Bone marrow (tissue), 2 donors: ENCODE measurements around the gene MAL.

Source experiments
- DNase-seq, 2 donors: peaks; one replicate each; lab custom pipeline; 2025; lab: John Stamatoyannopoulos, UW

The MAL gene

GRCh38 chr2:95048825-95049682 is 23.5 kb downstream of the MAL start:
- no peak for DNase-seq

DNA sequence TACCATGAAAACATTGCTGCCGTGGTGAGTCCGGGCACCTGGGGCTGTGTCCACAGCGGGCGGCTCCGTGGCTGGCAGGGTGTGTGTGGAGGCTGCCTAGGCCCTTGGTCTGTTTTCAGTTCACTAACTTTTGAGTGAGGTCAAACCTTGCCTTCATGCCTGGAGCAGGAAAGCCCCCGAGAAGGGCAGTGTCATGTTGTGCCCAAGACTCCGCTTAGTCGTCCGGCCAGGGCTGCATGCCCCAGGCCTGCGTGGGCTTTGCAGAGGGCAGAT is 24.1 kb downstream of the MAL start:
- DNase-seq, result no peak

GRCh38 chr2:95049961-95050360 is 24.5 kb downstream of the MAL start:
- DNase-seq, result no peak

DNA sequence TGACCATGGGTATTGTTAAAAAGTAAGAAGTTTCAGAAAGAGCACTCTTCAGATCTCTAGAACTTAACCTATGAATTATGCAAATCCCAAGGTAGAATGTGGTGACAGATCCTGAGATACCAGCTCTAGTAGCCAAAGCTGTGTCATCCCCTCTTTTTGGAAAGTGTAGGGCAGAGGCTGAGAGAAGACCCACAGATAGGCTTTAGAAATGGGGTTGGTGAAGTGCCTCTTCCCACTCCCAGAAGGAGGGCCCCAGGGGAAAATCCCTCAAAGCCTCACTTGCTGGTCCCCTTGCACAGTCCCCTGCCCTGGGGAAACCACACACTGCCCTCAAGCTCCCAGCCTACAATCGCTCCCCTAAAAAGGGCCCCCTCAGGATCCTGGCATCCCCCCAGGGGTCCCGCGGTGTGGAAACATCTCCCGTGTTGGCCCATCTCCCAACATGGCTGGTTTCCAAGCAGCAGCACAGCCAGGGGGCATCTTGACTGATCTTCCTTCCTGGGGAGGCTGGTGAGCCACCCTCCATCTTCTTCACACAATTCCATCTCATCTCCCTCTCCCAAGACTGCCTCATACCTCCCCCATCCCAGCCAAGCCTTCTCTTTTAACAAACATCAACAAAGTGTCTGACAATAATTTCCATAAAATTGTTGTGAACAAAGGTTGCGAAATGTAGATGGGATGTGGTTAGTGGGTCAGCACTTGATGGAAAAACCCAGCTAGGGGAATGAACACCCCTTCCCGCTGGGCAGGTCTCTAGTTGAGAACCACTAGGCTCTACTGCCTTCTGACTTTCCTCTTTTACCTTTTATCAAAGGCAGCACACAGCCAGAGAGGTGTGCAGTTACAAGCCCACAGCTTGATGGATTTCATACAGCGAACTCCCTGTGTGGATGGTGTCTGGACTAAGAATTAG is 25.1 kb downstream of the MAL start:
- no peak for DNase-seq

DNA sequence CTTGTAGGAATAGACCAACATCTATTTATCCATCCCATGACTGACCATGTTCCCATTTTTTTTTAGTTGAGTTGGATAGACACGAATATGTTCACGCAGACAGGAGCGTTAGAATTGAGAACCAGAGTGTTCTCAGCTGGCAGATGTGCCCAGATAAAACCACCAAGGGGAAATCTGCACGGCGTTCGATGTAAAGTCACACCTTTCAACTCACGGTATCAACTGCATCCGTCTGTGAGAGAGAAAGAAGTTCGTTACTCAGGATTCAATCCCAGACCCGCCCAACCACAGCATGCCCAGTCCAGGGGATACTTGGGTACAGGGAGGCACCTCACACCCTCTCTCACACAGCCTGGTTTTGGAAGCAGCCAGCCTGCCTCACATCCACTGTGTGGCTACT is 26.1 kb downstream of the MAL start:
- no peak for DNase-seq

DNA sequence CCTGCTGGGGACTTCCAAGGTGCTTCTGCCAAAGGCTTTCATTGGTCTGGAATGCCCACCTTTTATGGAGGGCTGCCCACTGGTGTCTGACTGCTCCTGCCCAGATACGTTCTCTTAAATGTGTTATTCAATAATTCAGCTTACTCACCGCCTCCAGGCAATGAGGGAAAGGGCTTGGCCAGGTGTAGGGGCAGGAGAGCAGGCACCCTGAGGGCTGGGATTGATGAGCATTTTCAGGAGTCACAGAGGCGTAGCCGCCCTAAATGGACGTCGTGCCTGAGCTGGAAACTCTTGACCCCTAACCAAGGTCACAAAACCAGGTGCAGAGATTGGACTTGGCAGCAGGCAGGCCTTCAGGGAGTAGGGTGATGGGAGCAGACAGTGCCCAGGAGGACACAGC is 26.8 kb downstream of the MAL start:
- no peak for DNase-seq

DNA sequence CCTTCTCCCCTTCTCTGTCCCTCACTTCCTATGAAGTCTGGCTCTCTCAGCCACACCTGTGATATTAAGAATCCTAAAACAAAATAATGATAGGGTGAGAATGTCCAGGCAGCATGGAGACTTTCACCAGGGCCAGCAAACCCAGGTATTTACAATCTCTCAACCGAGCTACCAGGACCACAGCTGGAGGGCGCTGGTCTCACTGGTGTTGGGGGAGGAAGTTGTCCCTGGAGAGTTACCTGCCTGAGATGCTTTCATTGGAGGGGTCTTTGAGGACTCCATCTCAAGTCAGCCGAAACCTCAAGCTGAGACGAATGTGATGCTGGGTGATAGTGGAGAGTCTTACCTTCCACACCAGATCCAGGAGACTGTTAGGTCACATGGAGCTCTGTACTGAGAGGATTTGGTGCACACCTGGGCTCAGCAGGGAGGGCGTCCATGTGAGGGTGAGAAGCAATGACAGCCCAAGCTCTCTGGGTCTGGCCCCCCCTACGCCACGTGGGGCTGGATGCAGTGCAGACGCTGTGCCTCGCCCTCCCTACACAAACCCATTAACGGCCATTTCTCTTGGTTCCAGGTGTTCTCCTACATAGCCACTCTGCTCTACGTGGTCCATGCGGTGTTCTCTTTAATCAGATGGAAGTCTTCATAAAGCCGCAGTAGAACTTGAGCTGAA is 27.4 kb downstream of the MAL start:
- DNase-seq, result no peak

- no peak for DNase-seq
These were observed 28.0 kb downstream of the MAL start for GRCh38 chr2:95053543-95053942.

DNA sequence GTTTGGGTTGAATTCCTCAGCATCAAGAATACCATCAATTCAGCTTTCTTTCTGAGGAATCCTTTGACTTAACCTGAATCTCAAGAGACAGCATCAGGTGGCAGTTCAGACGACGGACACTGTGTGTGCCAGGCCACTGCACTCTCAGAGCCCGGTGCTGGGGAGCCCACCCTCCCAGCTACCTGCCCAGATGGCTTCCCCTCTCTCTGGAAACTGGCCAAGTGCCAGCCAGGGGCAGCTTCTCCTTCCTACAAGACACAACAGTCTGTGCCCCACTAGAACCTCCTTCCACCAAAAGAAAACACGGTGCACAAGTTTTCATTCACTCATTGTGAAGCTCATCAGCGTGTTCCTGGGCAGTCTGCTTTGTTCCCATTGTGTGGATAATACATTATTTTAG is 28.5 kb downstream of the MAL start:
- no peak for DNase-seq

GRCh38 chr2:95055262-95055661 is 29.8 kb downstream of the MAL start:
- no peak for DNase-seq

- DNase-seq, result no peak
These were observed 30.5 kb downstream of the MAL start for GRCh38 chr2:95056044-95056443.

GRCh38 chr2:95056461-95057459 is 31.3 kb downstream of the MAL start:
- DNase-seq, result no peak

DNA sequence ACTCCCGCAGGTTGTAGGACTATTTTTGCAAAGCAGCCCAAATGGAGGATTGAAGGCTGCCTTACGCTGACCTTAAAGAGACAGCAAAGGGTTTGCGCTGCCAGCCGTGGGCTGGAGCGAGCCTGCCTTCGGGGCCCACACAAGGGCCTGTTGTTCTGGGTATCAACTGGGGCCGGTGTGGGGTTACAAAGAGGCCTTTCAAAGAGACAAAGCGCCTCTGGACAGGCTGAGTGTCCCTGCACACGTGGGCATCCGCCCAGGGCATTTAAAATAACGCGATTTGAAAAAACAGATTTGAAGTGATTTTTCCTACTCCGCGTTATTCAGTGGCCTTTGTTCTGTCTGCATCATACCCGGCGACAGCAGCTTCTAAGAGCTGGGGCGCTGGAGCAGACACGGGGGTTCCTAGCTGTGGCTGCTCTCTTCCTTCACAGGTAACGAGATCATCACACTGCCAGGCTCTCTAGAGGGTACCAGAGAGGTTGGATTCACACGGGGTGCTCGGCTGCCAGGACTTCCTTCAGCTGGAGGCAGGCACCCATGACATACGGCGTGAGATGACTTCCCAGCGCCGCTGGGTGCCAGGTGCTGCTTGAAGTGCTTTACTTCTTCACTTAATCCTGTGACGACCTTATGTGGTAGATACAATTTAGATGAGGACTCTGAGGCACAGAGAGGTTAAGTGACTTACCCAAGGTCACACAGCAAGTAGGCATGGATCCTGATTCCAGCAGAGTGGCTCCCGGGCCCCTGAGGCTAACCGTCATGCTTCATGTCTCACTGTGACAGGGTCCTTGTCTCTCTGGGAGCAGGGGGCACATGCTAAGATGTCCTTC is 32.2 kb downstream of the MAL start:
- DNase-seq, result no peak

DNA sequence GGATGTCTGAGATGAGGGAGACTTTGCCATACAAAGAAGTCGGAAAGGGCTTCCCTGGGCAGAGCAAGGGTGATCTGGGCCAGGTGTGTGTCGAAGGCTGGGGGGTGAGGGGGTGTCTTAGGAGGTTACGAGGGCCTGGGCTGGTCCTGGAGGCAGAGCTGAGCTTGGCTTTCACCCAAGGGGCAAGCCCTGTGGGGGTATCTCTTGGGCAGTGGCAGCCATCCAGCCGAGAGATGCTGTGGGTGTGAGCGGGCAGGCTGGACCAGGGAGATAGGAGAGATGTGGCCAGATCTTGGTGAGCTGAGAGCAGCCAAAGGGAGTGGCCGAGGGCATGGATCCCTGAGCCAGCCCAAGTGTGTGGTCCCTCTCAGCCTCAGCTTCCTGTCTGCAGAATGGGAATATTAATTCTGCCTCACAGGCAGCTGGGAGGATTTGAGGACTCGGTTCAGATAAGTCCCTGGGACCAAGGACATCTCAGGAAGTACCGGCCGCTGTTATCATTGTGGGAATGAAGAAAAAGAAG is 33.0 kb downstream of the MAL start:
- DNase-seq, result no peak

DNA sequence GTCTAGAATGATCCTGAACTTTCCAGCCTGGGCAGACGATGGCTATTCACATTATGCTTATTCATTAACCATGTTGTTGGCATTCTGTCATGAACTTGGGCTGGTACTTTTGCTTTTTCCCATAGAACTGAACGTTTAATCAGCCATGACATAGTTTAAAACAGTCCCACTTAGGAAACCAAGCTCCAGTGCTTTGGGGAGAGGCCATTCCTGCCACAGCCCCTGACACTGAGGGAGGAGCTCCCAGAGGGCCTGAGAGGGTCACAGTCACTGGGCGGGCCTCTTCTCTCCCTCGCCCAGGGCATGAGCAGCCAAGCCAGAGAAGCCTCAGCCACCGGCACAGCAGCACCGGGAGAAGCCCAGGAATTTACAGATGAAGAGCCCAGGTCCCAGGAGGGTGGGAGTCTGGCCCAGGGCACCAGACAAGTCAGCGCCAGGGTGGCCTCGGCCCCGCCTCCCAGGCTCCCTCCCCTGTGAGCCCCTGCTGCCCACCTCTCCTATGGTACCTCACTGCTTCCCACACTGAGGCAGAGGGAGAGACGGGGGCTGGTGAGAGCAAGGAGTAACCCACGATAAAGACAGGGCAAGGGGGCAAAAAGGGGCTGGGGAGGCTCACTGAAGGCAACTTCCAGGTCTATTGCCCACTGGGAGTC is 33.6 kb downstream of the MAL start:
- DNase-seq, result no peak

GRCh38 chr2:95059656-95060370 is 34.3 kb downstream of the MAL start:
- no peak for DNase-seq

- DNase-seq, result no peak
These were observed 35.1 kb downstream of the MAL start for GRCh38 chr2:95060446-95061118.

- no peak for DNase-seq
These were observed 35.6 kb downstream of the MAL start for GRCh38 chr2:95061119-95061512.
